Mucosa of gallbladder (tissue), 1 donor: ENCODE data around the gene MROH7. TPM values are rescaled to one million over a fixed set of nuclear protein-coding genes. Genes with fewer than 3 reads are reported as not detected.

Experiments
- DNase-seq: peaks from one replicate; pipeline ENCODE4 v3.0.0-alpha.2; 2020; ENCODE audit warnings: low spot score
- total RNA-seq: library from RNA; stranded (reverse); gene quantifications from one replicate; pipeline ENCODE4 v1.2.1, GENCODE V29; 2021
- donor health status: DM: no; HTN: no; CAD: no.

MROH7 gene
- total RNA-seq, 1 donor from 2014 or later, result 8.0 TPM

GRCh38 chr1:54697896-54698295, 56.3 kb downstream of the MROH7 start:
- DNase-seq, result no peak

GRCh38 chr1:54698346-54698745, 56.8 kb downstream of the MROH7 start:
- DNase-seq, result no peak

- DNase-seq, result no peak
Measured at GRCh38 chr1:54699936-54700525, 58.4 kb downstream of the MROH7 start.

- DNase-seq, result no peak
Measured at GRCh38 chr1:54701066-54701465, 59.5 kb downstream of the MROH7 start.

- DNase-seq, result no peak
Measured at GRCh38 chr1:54701996-54702395, 60.4 kb downstream of the MROH7 start.

GRCh38 chr1:54703471-54703870, 61.9 kb downstream of the MROH7 start:
- no peak for DNase-seq

GRCh38 chr1:54705153-54705552, 63.6 kb downstream of the MROH7 start:
- no peak for DNase-seq

GRCh38 chr1:54706419-54706818, 64.8 kb downstream of the MROH7 start:
- no peak for DNase-seq

- no peak for DNase-seq
Measured at GRCh38 chr1:54708385-54708784, 66.8 kb downstream of the MROH7 start.

- DNase-seq, result no peak
Measured at GRCh38 chr1:54709547-54710292, 68.1 kb downstream of the MROH7 start.

- DNase-seq, result no peak
Measured at GRCh38 chr1:54710434-54710833, 68.8 kb downstream of the MROH7 start.

GRCh38 chr1:54710841-54711240, 69.3 kb downstream of the MROH7 start:
- no peak for DNase-seq

- DNase-seq, result no peak
Measured at GRCh38 chr1:54711536-54711935, 70.0 kb downstream of the MROH7 start.

GRCh38 chr1:54714881-54715492, 73.4 kb downstream of the MROH7 start:
- no peak for DNase-seq

GRCh38 chr1:54715493-54716298, 74.1 kb downstream of the MROH7 start, which contains the start of gene TTC4:
TTC4 (plus strand) TSS chr1:54715861; CDS start chr1:54715909, 48 bp downstream.
- peak; percentile 76 for DNase-seq

- DNase-seq, result no peak
Measured at GRCh38 chr1:54716299-54717047, 74.9 kb downstream of the MROH7 start.

GRCh38 chr1:54721719-54722118, 80.1 kb downstream of the MROH7 start:
- DNase-seq, result no peak

GRCh38 chr1:54723985-54724384, 82.4 kb downstream of the MROH7 start:
- no peak for DNase-seq

GRCh38 chr1:54724771-54725170, 83.2 kb downstream of the MROH7 start:
- DNase-seq, result no peak

- no peak for DNase-seq
Measured at GRCh38 chr1:54728027-54728426, 86.4 kb downstream of the MROH7 start.

- DNase-seq, result no peak
Measured at GRCh38 chr1:54736685-54737084, 95.1 kb downstream of the MROH7 start.
